Nephron progenitor cell (in vitro differentiated cells): ENCODE results near the gene XPC.
"Not testable (repeated sequence)": the region's sequence is repeated elsewhere in the genome, so short reads cannot be mapped to it uniquely, and the experiment has no call there.

ENCODE experiments used
- DNase-seq: peaks from one replicate; pipeline ENCODE4 v3.0.0; 2021
- H3K27ac Mint-ChIP-seq: 2 replicates; pipeline ENCODE4 v1.8.0; 2021; ENCODE audit warnings: mild to moderate bottlenecking, moderate library complexity, mixed read lengths
- H3K27me3 Mint-ChIP-seq: 2 replicates; pipeline ENCODE4 v1.8.0; 2021; ENCODE audit warnings: mild to moderate bottlenecking, low read depth, mixed read lengths; ENCODE audit not compliant: poor library complexity
- H3K36me3 Mint-ChIP-seq: 2 replicates; pipeline ENCODE4 v1.8.0; 2021; ENCODE audit warnings: low read depth, mixed read lengths
- H3K4me1 Mint-ChIP-seq: 2 replicates; pipeline ENCODE4 v1.8.0; 2021; ENCODE audit warnings: mixed read lengths
- H3K4me3 Mint-ChIP-seq: 2 replicates; pipeline ENCODE4 v1.8.0; 2021; ENCODE audit warnings: mild to moderate bottlenecking, moderate library complexity, mixed read lengths
- H3K9me3 Mint-ChIP-seq: 2 replicates; pipeline ENCODE4 v1.8.0; 2021; ENCODE audit warnings: mild to moderate bottlenecking, moderate library complexity, mixed read lengths
- TF ChIP-seq, protein P1 (sequence below): fragments of 200-600 bp; sonication (generic); IDR thresholded peaks from 2 replicates; pipeline ENCODE4 v1.5.0; 2021; ENCODE audit warnings: antibody characterized with exemption

Gene XPC

DNA sequence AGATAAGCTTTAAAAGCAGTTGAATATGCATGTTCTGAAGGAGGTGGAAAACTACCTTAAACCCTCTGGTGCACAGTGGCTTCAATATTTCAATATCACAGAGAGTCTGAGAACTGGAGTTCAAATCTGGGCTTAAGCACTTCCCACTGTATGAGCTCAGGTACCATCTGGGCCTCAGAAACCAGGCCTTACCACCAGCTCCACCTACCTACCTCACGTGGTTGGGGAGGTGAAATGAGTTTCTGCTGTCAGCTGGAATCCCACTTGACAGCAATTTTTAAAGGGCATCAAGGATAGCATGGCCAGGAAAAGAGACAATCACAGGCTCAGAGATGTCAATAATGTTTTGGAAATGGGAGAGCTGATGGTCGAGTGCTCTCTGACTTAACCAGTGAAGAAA, 58.8 kb downstream of the XPC start:
- Mint-ChIP-seq H3K36me3 (peaks cover 29% of the 10 kb centered on the region), H3K4me3 (no peak overlapping the region), H3K4me1 (peaks cover 21% of the 10 kb centered on the region), H3K27ac (no peak overlapping the region), H3K27me3 (peaks cover 4% of the 10 kb centered on the region), H3K9me3 (no peaks in the 10 kb centered on the region)
- TF ChIP-seq, protein P1, sequence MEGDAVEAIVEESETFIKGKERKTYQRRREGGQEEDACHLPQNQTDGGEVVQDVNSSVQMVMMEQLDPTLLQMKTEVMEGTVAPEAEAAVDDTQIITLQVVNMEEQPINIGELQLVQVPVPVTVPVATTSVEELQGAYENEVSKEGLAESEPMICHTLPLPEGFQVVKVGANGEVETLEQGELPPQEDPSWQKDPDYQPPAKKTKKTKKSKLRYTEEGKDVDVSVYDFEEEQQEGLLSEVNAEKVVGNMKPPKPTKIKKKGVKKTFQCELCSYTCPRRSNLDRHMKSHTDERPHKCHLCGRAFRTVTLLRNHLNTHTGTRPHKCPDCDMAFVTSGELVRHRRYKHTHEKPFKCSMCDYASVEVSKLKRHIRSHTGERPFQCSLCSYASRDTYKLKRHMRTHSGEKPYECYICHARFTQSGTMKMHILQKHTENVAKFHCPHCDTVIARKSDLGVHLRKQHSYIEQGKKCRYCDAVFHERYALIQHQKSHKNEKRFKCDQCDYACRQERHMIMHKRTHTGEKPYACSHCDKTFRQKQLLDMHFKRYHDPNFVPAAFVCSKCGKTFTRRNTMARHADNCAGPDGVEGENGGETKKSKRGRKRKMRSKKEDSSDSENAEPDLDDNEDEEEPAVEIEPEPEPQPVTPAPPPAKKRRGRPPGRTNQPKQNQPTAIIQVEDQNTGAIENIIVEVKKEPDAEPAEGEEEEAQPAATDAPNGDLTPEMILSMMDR, result no peak
- DNase-seq, result no peak

DNA sequence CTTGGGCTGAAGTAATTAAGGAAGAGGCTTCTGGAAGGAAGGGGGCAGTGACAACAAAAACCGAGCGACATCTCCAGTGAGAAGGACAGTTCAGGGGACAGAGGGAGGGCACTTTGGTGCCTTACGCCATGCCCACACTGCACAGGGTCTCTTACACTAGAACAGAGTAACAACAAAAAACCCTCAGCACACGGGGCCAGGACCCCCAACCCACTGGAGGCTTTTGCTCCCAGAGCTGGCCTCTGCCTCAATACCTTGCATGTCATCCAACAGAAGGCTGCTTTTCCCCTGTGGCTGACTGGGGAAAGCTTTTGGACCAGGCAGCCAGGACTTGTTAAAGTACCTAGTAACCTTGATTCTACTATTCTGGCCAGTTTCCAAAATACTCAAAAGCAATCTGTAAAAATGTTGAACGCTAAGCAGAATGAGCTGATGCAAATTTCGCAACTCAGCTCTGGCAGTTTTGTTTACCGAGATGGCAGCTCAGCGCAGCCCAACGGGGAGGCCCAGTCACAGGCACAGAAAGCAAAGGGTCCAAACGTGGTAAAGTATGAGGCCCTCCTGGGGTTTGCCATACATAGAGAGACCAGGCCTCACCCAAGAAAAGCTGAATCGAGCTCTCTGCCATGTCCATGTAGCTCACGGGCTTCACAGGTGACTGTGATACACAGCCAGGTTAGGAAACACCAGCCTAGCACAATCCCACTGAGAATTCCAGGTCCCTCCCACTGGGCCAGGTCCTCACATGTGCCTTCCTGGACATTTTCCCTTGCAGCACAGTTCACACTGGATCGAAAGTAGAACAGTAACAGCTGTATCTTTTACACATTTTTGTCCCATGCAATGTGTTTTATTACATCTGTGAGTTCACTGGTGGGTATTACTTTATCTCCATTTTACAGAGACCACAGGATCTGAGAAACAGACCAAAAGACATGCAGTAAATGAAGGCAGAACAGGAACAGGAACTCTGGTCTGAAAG, 59.7 kb downstream of the XPC start:
- no peak overlapping the region for H3K4me3 Mint-ChIP-seq
- peaks cover 16% of the 10 kb centered on the region for H3K4me1 Mint-ChIP-seq
- H3K36me3 Mint-ChIP-seq, result peaks cover 29% of the 10 kb centered on the region
- H3K9me3 Mint-ChIP-seq, result no peaks in the 10 kb centered on the region
- H3K27me3 Mint-ChIP-seq, result peaks cover 4% of the 10 kb centered on the region
- TF ChIP-seq, protein P1, result no peak
- peak overlapping the region; percentile 70 for H3K27ac Mint-ChIP-seq
- DNase-seq, result no peak

DNA sequence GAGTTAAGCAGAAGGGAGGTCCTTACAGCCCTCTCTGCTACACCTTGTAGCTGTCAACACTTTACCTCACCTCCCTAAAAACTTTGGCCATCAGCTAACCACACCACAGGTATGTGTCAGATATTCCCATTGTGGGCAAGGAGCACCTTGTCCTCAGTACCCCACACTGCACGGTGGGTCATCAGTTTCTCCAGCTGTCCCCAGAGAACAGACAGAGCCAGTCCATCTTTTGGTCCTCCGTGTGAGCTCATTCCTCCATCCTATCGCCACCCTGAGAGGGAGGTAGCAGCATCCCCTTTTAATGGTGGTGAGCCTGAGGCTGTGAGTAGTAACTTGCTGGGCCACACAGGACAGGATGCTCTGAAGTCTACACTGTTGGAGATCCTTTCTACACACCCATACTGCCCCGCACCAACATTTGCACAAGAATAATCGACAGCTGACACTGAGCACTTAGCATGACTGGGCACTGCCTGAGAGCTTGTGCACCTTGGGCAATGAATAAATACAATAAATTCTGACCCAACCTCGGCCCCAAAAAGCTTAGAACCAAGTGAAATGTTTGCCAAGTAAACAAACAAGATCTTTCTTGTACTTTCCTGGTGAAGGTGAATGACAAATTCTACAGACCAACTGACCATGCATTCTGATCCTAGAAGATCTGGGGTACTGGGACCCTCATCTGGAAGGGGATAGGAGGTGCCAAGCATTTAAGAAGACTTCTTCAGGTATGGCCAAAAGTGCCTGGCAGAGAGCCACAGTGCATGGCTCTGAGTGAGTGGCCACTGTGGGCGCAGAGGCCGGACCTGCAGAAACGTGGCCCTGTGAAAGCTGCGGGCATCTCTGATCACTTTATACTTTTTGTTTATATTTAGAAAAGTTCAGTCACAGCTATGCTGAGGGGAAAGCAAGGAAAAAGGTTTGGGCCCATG, 60.7 kb downstream of the XPC start:
- Mint-ChIP-seq H3K27ac (peak overlapping the region; percentile 70), H3K36me3 (peaks cover 34% of the 10 kb centered on the region), H3K4me3 (no peak overlapping the region), H3K9me3 (no peaks in the 10 kb centered on the region), H3K4me1 (peaks cover 7% of the 10 kb centered on the region), H3K27me3 (peaks cover 4% of the 10 kb centered on the region)
- TF ChIP-seq, protein P1, result no peak
- no peak for DNase-seq

DNA sequence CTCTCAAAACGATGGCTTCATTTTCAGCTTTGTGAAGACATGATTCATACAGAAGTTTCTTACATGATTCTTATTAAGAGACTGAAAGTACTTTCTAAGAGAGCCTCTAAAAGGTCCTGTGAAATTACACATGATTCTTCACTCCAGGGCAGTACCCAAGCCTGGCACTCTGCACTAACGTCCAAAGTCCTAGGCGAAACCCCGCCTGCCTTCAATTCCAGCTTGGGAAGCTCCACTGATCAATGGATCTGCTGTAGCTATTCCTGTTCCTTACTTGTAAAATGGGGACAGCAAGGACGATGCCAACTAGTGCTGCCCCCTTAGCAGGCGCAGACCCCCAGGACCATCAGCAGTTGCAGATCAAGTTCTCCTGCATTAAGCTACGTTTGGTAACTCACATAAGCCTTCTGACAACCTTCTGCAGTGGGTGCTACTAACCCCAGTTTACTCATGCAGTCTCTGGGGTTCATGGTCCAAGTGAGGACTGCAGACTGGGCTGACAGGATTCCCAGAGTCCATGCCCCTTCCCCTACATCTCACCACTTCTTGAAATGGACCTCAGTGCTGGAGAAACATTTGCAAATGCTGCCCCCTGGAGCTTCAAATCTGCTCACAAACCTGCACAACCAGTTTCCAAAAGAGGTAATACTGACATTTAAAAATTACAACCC, 64.3 kb downstream of the XPC start:
- Mint-ChIP-seq H3K36me3 (peaks cover 17% of the 10 kb centered on the region), H3K4me1 (no peaks in the 10 kb centered on the region), H3K4me3 (no peak overlapping the region), H3K9me3 (no peaks in the 10 kb centered on the region), H3K27ac (no peak overlapping the region), H3K27me3 (no peaks in the 10 kb centered on the region)
- TF ChIP-seq, protein P1, result no peak
- no peak for DNase-seq

DNA sequence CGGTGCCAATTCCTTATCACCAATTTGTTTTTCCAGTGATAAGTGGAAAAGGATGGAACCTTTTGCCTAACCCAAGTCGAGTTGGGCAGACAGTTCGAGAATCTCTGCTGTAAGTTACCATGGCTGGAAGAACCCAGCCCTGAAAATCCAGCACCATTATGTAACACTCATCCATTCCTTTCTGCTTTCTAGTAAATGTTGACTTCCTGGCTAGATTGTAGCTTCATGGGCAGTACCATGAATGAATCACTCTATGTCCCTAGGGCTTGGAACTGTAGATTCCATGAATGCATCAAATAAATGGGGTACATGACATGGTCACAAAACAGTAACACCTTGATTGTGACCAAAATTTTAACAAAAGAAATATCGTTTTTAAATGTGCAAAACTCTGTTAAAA, 67.7 kb downstream of the XPC start:
- Mint-ChIP-seq H3K36me3 (peaks cover 17% of the 10 kb centered on the region), H3K4me1 (no peaks in the 10 kb centered on the region), H3K27ac (no peak overlapping the region), H3K4me3 (no peak overlapping the region), H3K27me3 (peaks cover 8% of the 10 kb centered on the region), H3K9me3 (no peaks in the 10 kb centered on the region)
- TF ChIP-seq, protein P1, result no peak
- no peak for DNase-seq

DNA sequence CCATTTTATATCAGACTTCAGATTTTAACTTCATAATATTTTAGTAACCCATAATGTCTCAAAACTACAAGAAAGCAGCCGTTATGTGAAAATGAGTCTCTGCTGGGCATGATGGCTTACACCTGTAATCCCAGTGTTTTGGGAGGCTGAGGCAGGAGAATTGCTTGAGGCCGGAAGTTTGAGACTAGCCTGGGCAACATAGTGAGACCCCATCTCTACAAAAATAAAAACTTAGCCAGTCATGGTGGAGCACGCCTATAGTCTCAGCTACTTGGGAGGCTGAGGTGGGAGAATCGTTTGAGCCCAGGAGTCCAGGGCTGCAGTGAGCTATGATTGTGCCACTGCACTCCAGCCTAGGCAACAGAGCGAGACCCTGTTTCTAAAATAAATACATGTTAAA, 68.6 kb downstream of the XPC start:
- DNase-seq, H3K4me1 Mint-ChIP-seq, H3K27ac Mint-ChIP-seq, H3K4me3 Mint-ChIP-seq, H3K9me3 Mint-ChIP-seq: not testable (repeated sequence)
- H3K36me3 Mint-ChIP-seq, result peaks cover 17% of the 10 kb centered on the region
- peaks cover 15% of the 10 kb centered on the region for H3K27me3 Mint-ChIP-seq
